Cardiac ventricle fibroblast (primary cell): ENCODE measurements around the gene OR11H12. TPM values are rescaled to one million over a fixed set of nuclear protein-coding genes. Genes with fewer than 3 reads are reported as not detected.

Source experiments
- total RNA-seq: library from RNA; depleted of rRNA; stranded (reverse); fragments of >200 nt; gene quantifications from 2 replicates; pipeline ENCODE4 v1.2.3, GENCODE V29; 2015

The OR11H12 gene, protein sequence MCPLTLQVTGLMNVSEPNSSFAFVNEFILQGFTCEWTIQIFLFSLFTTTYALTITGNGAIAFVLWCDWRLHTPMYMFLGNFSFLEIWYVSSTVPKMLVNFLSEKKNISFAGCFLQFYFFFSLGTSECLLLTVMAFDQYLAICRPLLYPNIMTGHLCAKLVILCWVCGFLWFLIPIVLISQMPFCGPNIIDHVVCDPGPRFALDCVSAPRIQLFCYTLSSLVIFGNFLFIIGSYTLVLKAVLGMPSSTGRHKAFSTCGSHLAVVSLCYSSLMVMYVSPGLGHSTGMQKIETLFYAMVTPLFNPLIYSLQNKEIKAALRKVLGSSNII
- total RNA-seq = not detected in 2 replicates

DNA sequence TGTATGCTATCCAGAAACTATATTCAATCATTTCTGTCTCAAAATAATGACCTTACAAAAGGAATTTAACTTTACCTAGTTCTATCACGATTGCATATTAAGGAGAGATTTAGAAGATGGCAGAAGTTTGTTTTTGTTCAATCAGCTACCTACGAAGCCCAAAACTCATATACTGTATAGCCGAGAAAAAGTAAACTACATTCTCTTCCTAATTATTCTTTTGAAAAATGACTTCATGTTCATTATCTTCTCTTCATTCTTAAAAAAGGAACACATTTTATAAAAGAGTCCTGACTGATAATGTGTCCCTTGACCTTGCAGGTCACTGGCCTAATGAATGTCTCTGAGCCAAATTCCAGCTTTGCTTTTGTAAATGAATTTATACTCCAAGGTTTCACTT, at the start of gene OR11H12:
OR11H12 (plus strand) TSS at position 301 of the 400 bp plus-strand sequence; CDS start at position 301, 0 bp downstream.

